SW 1271 (cell line): ENCODE results near the gene TACO1.
A peak's percentile ranks its signal among the peaks of the same experiment; 100 is the strongest.

Experiments used
- DNase-seq, 2 experiments: peaks; one replicate each; lab custom pipeline; 2025; lab: John Stamatoyannopoulos, UW

TACO1 gene

GRCh38 chr17:63600569-63601438 is at the start of gene TACO1:
TACO1 (plus strand) TSS chr17:63600895; CDS start chr17:63601084, 189 bp downstream.
- peak; percentile 30 to 76 for DNase-seq

GRCh38 chr17:63552211-63552610 is 48.5 kb upstream of the TACO1 start:
- DNase-seq: no peak

- no peak for DNase-seq
These were observed 45.1 kb upstream of the TACO1 start for GRCh38 chr17:63555500-63556156.

DNA sequence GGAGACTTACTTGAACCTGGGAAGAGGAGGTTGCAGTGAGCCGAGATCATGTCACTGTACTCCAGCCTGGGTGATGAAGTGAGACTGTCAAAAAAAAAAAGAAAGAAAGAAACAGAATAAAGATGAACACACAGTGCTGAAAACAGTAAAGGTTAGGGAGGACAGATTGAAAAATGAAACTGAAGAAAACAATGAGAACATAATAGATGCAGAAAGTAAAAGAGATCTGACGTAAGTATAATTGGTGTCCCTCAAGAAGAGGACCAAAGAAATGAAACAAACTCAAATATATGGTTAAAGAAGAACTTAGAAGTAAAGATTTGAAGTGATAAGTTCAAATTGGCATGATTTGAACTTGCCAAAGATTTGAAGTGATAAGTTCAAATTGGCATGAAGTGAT is 43.3 kb upstream of the TACO1 start:
- no peak for DNase-seq

GRCh38 chr17:63558441-63558840 is 42.3 kb upstream of the TACO1 start:
- DNase-seq: no peak

- no peak for DNase-seq
These were observed 38.9 kb upstream of the TACO1 start for GRCh38 chr17:63561819-63562218.

DNA sequence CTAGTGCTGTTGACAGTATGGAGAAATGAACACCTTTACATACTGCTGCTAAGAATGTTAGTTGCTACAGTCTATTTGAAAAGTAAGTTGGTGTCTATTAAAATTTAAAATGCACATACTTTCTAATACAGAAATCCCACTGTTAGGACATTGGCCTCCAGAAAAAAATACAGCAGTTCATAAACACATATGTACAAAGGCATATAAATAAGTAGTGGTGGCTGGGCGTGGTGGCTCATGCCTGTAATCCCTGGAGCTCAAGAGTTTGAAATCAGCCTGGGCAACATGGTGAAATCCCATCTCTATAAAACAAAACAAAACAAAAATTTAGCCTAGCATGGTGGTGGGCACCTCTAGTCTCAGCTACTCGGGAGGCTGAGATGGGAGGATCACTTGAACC is 37.4 kb upstream of the TACO1 start:
- DNase-seq: no peak

DNA sequence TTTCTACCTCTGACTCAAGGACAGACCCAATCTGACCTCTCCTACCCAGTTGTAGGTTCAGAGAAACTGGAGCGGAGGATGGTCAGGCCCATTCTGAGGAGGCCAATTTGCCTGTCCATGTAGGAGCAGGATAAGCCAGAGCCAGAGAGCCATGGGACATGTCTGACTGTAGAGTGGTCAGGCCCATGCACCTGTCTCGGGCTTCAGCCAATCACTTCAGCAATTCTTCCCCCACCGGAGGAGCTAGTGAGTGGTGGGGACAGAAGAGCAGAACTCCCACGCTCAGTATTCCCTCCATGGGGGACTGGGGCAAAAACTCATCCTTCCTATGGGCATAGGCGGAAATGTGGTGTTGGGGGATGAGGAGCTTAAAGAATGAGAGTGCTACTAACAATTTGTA is 36.1 kb upstream of the TACO1 start:
- no peak for DNase-seq

DNA sequence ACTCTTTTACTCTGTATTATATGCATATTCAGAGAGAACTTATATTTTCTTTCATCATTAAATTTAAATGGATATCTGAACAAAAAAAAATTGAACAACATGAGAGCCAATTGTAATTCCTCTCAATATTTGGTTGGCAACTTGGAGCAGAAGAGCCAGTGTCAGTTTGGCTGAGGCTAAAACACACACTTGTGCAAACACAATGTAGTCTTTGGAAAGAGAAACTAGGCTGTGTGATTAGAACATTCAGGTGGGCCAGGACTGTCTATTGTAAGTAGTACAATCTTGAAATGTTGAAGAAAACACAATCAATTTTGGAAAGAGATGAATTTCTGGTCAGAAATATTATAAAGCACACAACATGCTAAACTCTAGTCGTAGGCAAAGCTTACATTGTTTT is 33.5 kb upstream of the TACO1 start:
- no peak for DNase-seq

DNA sequence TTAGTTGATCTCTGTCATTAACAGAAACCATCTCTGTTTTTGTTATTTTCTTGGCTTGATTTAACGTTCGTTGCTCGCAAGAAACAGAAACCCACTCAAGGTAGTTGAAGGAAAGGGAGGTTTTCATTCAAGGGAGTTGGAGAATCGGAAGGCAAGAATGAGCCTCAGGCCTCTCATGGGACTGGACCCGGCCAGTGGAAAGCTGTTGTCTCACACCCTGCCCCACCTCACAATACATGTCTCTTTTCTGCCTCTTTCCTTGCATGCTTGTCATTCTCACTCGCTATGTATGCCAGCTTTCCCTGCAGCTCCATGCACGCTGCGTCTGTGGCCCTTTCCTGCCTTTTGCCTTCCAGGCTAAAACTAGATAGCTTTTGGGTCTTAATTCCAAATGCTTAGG is 32.1 kb upstream of the TACO1 start:
- DNase-seq: no peak

DNA sequence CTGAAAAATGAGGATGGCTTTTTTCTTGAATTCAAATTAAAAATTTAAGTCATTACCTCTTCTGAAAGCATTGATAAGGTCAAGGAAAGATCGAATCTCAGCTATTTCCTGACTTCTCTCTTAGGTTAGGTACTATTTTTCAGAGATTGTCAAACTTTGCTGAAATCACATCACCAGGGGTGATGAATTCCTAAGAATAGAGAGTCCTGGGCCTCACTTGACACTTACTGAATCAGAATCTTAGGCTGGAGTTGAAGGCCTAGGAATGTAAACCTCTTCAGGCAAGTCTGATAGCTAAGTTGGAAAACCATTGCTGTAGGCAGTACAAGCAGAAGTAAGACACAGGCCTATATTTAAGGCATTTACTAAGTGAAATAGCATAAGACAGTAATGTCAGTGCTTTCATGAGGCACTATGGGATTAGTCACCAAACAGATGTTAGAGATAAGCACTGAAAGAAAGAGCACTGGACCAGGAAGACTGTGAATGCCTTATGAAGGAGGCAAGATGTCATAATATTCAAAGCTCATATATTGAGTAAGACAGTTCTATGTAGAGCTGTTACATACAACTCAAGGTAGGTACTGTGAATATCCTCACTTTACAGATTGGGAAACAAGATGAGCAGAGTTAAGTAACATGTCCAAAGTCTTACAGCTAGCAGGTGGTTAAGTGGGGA is 28.9 kb upstream of the TACO1 start:
- DNase-seq: peak in 1 of 2 experiments; percentile 35

DNA sequence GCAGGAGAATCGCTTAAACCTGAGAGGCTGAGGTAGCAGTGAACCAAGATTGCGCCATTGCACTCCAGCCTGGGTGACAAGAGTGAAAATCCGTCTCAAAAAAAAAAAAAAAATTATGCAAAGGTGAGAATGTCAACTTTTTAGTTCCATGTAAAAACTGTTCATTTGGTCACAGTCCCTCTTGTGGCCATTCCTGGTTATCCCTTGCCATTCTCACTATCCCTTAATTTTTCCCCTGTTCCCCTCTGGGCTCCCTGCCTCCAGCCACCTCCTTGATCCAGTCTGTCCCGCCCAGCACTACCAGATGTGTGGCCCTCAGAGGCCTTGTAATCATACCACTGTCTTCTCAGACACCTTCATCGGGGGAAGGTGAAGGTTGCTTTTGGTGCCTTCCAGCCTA is 27.1 kb upstream of the TACO1 start:
- DNase-seq: peak in 1 of 2 experiments; percentile 8

DNA sequence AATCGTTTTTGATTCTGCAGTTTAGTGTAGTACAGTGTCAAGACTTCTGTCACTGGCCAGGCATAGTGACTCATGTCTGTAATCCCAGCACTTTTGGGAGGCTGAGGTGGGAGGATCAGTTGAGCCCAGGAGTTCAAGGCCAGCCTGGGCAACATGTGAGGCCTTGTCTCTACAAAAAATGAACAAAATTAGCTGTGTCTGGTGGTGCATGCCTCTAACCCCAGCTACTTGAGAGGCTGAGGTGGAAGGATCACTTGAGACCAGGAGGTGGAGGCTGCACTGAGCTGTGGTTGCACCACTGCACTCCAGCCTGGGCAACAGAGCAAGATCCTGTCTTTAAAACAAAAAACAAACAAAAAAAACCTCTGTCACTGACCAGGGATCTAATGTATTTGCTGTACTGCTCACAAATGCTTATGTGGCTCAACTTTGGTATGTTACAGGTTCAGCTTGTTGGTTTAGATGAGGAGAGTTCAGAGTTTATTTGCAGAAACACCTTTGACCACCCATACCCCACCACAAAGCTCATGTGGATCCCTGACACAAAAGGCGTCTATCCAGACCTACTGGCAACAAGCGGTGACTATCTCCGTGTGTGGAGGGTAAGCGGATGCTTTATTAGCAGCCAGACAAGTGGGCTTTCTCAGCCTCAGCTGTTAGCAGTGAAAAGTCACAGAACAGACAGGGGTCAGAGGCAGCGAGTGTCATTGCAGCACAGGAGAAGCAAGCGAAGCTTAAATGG is 22.5 kb upstream of the TACO1 start:
- no peak for DNase-seq

DNA sequence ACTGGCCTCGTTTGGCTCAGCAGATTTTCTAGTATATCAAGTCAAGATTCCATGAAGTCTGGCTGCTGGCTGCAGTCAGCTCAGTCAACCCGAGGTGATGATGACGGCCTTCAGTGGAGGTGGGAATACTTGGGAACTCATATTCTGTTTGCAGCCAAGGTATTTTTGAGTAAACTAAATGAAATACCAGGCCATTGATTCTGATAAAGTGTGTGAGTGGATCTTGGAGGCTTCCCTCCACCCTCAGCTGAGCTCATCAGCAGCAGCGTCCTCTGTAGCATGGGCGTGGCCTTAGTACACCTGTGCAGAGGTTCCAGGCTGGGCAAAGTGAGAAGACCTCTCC is 22.0 kb upstream of the TACO1 start:
- no peak for DNase-seq

- no peak for DNase-seq
These were observed 21.1 kb upstream of the TACO1 start for GRCh38 chr17:63579633-63580032.

GRCh38 chr17:63587770-63588169 is 12.9 kb upstream of the TACO1 start:
- DNase-seq: no peak

- no peak for DNase-seq
These were observed 11.9 kb upstream of the TACO1 start for GRCh38 chr17:63588797-63589196.

DNA sequence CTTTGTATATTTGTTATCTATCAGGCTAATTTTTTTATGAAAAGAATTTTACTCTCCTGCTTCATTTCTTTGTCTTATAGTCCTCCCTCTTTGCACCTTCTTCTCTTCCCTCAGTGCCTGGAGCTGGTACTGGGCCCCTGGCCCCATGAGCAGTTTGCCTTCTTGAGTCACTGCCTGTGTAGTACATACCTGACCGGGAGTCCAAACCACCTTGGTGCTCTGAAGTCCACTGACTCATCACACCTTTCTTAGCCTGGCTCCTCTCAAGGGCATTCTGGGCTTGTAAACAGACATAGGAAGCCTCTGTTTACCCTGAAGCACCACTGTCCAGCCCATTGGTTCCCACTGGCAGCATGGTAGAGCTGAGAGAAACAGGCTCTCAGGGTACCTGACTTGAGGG is 11.0 kb upstream of the TACO1 start:
- DNase-seq: no peak

- no peak for DNase-seq
These were observed 7.9 kb upstream of the TACO1 start for GRCh38 chr17:63592797-63593196.

DNA sequence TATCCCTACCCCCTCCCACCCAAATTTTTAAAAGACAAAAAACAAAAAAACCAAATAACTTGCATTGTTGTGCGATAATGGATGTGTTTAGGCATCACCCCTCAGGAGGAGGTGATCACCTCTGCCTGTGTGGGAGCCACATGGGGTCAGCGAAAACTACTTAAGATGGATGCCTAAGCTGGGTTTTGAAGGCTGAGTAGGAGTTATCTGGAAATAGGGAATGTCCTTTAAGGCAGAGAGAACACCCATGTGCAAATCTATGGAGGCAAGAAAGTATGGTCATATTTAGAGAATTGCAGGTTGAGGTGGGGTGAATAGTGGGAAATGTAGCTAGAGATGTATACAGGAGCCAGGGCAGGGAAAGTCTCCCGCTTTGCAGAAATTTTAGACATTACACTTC is 5.6 kb upstream of the TACO1 start:
- DNase-seq: no peak

- no peak for DNase-seq
These were observed 3.7 kb upstream of the TACO1 start for GRCh38 chr17:63596856-63597586.

DNA sequence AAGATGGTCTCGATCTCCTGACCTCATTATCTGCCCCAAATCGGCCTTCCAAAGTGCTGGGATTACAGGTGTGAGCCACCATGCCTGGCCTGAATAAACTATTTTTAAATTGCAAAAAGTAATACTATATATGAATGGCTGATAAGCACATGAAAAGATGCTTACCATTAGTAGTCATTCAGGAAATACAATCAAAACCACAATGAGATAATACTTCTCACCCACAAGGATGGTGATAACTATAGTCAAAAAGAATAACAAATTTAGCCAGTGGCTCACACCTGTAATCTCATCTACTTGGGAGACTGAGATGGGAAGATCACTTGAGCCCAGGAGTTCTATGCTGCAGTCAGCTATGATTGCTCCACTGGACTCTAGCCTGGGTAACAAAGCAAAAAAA is 2.4 kb upstream of the TACO1 start:
- DNase-seq: no peak
